DND-41 (cell line): ENCODE measurements around the gene ARL1.

Source experiments
- ATAC-seq: fragments of 200-7000 bp; cut with Tn5 transposase; 3 replicates; pipeline ENCODE4 v1.9.1; 2021; ENCODE audit warnings: low read depth; ENCODE audit not compliant: insufficient read depth
- DNase-seq: peaks from one replicate; pipeline ENCODE4 v3.0.0-alpha.2; 2020
- H2AFZ ChIP-seq: 2 replicates; pipeline ENCODE4 v1.6.0; 2012; ENCODE audit warnings: low read depth, low read length
- H3K27ac ChIP-seq: 2 replicates; pipeline ENCODE4 v1.5.1; 2012; ENCODE audit warnings: low read length, inconsistent platforms
- H3K27me3 ChIP-seq: fragments of 200-600 bp; sonication (generic); 2 replicates; pipeline ENCODE4 v1.6.0; 2012; ENCODE audit warnings: low read length, mild to moderate bottlenecking, inconsistent platforms; ENCODE audit not compliant: insufficient read depth, poor library complexity
- H3K36me3 ChIP-seq: 2 replicates; pipeline ENCODE4 v1.5.1; 2012; ENCODE audit warnings: low read length, inconsistent platforms; ENCODE audit not compliant: insufficient read depth
- H3K4me1 ChIP-seq: 2 replicates; pipeline ENCODE4 v1.5.1; 2012; ENCODE audit warnings: mild to moderate bottlenecking, low read length; ENCODE audit not compliant: insufficient read depth
- H3K4me2 ChIP-seq: 2 replicates; pipeline ENCODE4 v1.6.0; 2012; ENCODE audit warnings: mild to moderate bottlenecking, moderate library complexity, low read length, inconsistent platforms; ENCODE audit not compliant: insufficient read depth
- H3K4me3 ChIP-seq, 2 experiments: fragments of 200-600 bp in 1 of 2; shearing (Covaris generic) in 1 of 2; 2 replicates each; pipeline ENCODE4 v1.5.1; 2012 to 2016; ENCODE audit warnings: inconsistent platforms in 2 of 2, low read length in 2 of 2, mild to moderate bottlenecking in 2 of 2, low read depth in 1 of 2, moderate library complexity in 1 of 2
- H3K79me2 ChIP-seq: 2 replicates; pipeline ENCODE4 v1.6.0; 2012; ENCODE audit warnings: low read length, inconsistent platforms; ENCODE audit not compliant: insufficient read depth
- H3K9ac ChIP-seq: 2 replicates; pipeline ENCODE4 v1.6.0; 2012; ENCODE audit warnings: low read depth, mild to moderate bottlenecking, inconsistent platforms, low read length, moderate library complexity
- H3K9me3 ChIP-seq: 2 replicates; pipeline ENCODE4 v1.5.1; 2012; ENCODE audit warnings: low read length, moderate library complexity, mild to moderate bottlenecking, inconsistent platforms; ENCODE audit not compliant: insufficient read depth, severe bottlenecking
- H4K20me1 ChIP-seq: 2 replicates; pipeline ENCODE4 v1.6.0; 2012; ENCODE audit warnings: low read length; ENCODE audit not compliant: insufficient read depth
- CTCF ChIP-seq: IDR thresholded peaks from 2 replicates; pipeline ENCODE4 v1.5.1; 2012; ENCODE audit warnings: borderline replicate concordance, low read length, moderate library complexity, mild to moderate bottlenecking; ENCODE audit not compliant: poor library complexity, severe bottlenecking; ENCODE audit errors: extremely low read depth
- EZH2 ChIP-seq: IDR thresholded peaks from 3 replicates; pipeline ENCODE4 v1.6.1; 2012; ENCODE audit warnings: borderline replicate concordance, low read depth, mild to moderate bottlenecking, moderate library complexity, low read length, inconsistent platforms; ENCODE audit not compliant: severe bottlenecking

The ARL1 gene

DNA sequence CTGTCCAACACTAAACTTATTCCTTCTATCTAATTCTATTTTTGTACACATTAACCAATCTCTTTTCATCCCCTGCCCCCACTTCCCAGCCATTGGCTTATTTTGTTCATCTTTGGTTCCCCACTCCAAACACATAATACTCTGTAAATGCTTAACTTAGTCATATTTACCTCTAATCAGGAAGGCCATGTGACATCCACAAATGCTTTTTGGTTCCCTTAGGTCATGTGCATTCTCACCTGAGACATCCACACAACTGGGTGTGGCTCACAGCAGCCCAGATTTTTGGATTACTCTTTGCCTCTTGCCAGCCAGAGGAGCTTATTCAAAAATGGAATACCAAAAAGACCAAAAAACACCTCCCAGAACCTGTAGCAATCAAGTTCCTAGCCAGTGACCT, 28.4 kb downstream of the ARL1 start:
- ATAC-seq (no peak), DNase-seq (no peak)
- H3K27ac ChIP-seq = no peak overlapping the region
- no peak overlapping the region for H3K4me2 ChIP-seq
- H3K27me3 ChIP-seq = no peaks in the 10 kb centered on the region
- H3K9me3 ChIP-seq = no peaks in the 10 kb centered on the region
- TF ChIP-seq EZH2 (no peak), CTCF (no peak)
- H2AFZ ChIP-seq = no peak overlapping the region
- H4K20me1 ChIP-seq = no peaks in the 10 kb centered on the region
- H3K79me2 ChIP-seq = no peaks in the 10 kb centered on the region
- H3K9ac ChIP-seq = no peak overlapping the region
- no peaks in the 10 kb centered on the region for H3K4me1 ChIP-seq
- peaks cover 82% of the 10 kb centered on the region for H3K36me3 ChIP-seq
- H3K4me3 ChIP-seq = no peak overlapping the region

DNA sequence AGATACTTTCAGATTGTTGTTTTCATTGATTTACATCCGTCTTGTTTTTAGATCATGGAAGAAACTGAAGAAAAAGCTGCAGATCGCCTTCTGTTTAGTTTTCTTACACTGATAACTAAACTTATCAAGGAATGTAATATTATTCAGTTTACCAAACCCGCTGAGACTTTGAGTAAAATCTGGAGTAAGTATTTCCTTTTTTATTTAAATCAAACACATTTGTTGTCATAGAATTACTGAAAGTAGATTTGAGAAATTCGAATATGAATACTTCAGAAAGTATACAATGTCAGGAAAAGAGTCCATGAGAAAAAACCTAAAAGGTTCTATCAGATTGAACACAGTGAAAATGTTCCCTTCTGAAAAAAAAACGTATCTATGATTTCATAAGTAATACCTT, 32.0 kb downstream of the ARL1 start:
- H2AFZ ChIP-seq = no peak overlapping the region
- DNase-seq (no peak), ATAC-seq (no peak)
- H3K27ac ChIP-seq = no peak overlapping the region
- no peak overlapping the region for H3K9ac ChIP-seq
- H3K36me3 ChIP-seq = peaks cover 79% of the 10 kb centered on the region
- no peaks in the 10 kb centered on the region for H3K27me3 ChIP-seq
- no peaks in the 10 kb centered on the region for H4K20me1 ChIP-seq
- H3K9me3 ChIP-seq = no peaks in the 10 kb centered on the region
- H3K4me2 ChIP-seq = no peak overlapping the region
- no peak overlapping the region for H3K4me3 ChIP-seq
- no peaks in the 10 kb centered on the region for H3K79me2 ChIP-seq
- H3K4me1 ChIP-seq = no peaks in the 10 kb centered on the region
- no peak for TF ChIP-seq CTCF
- no peak for TF ChIP-seq EZH2

DNA sequence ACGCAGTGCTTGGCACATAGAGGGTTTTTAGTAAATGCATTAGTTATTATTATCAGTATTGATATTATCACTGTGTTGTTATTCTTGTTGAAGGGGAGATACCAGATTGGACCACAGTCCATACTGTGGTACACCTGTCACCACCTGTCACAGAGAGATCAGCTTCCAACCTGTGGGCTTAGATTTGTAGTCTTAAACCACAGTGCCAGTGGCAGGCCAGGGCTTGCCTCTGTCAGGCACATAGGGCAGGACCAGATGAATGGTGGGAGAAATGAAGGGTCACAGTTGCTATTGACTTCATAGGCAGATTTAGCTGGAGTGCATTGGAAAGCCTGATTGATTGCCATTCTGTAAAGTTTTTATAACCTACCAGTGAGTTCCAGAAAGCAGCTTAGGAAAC, 35.1 kb downstream of the ARL1 start:
- no peak overlapping the region for H2AFZ ChIP-seq
- no peaks in the 10 kb centered on the region for H4K20me1 ChIP-seq
- no peaks in the 10 kb centered on the region for H3K79me2 ChIP-seq
- H3K4me1 ChIP-seq = no peaks in the 10 kb centered on the region
- ATAC-seq (no peak), DNase-seq (no peak)
- H3K4me2 ChIP-seq = no peak overlapping the region
- peaks cover 80% of the 10 kb centered on the region for H3K36me3 ChIP-seq
- H3K27me3 ChIP-seq = no peaks in the 10 kb centered on the region
- H3K9ac ChIP-seq = no peak overlapping the region
- no peaks in the 10 kb centered on the region for H3K9me3 ChIP-seq
- TF ChIP-seq EZH2 (no peak), CTCF (no peak)
- no peak overlapping the region for H3K4me3 ChIP-seq
- H3K27ac ChIP-seq = no peak overlapping the region

DNA sequence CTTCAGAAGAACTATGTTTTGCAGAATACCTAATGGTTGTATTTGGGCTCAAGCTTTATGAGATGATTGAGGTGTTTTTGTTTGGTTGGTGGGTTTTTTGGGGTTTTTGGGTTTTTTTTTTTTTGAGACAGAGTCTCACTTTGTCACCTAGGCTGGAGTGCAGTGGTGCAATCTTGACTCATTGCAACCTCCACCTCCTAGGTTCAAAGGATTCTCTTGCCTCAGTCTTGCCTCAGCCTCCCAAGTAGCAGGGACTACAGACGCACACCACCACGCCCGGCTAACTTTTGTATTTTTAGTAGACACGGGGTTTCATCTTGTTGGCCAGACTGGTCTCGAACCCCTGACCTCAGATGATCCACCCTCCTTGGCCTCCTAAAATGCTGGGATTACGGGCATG, 39.6 kb downstream of the ARL1 start:
- TF ChIP-seq EZH2 (no peak), CTCF (no peak)
- H3K4me2 ChIP-seq = no peak overlapping the region
- no peaks in the 10 kb centered on the region for H3K27me3 ChIP-seq
- peaks cover 87% of the 10 kb centered on the region for H3K36me3 ChIP-seq
- ATAC-seq (no peak), DNase-seq (no peak)
- no peaks in the 10 kb centered on the region for H4K20me1 ChIP-seq
- H2AFZ ChIP-seq = no peak overlapping the region
- no peak overlapping the region for H3K4me3 ChIP-seq
- no peaks in the 10 kb centered on the region for H3K4me1 ChIP-seq
- H3K79me2 ChIP-seq = no peaks in the 10 kb centered on the region
- no peak overlapping the region for H3K27ac ChIP-seq
- H3K9me3 ChIP-seq = no peaks in the 10 kb centered on the region
- H3K9ac ChIP-seq = no peak overlapping the region
